Midbrain (tissue), 1 donor: ENCODE data around the gene GMEB2.

Source experiments
- DNase-seq: peaks from one replicate; lab custom pipeline; 2025; lab: John Stamatoyannopoulos, UW

GMEB2 gene

GRCh38 chr20:63545814-63546213 is 81.1 kb downstream of the GMEB2 start:
- no peak for DNase-seq

GRCh38 chr20:63544958-63545516 is 81.9 kb downstream of the GMEB2 start:
- no peak for DNase-seq

DNA sequence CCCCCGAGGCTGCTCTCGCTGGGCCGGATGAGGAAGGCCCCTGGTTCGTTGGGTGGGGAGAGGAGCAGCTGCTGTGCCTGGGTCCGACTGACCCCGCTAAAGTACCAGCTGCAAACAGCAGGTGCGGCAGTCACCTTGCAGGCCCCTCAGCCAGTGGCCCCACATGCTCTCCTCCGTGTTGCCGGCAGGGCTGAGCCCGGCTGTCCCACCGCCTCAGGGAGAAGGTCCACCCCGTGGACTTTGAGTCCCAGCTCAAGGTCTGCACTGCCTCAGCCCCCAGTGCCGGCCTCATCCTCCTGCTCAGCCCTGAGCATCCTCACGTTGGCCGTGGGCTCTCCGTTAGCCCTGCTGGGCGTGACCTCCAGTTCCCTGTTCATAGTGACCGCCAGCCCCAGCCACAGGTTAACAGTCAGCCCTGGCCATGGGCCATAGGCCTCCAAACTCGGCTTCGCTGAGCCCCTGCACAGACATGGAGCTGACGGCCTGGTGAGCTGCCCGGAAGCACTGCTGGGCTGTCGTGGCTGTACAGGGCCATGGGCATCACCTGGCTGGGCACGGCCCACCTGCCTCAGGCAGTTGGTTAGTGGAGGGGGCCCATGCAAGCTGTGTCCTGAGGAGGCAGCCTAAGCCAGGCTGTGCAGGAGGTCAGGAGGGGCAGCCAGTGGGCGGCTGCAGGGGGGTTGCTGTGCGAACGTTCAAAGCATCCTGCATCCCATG is 82.5 kb downstream of the GMEB2 start:
- no peak for DNase-seq

GRCh38 chr20:63543733-63544132 is 83.2 kb downstream of the GMEB2 start:
- no peak for DNase-seq

- DNase-seq, result no peak
Measured at GRCh38 chr20:63543131-63543530, 83.8 kb downstream of the GMEB2 start.

DNA sequence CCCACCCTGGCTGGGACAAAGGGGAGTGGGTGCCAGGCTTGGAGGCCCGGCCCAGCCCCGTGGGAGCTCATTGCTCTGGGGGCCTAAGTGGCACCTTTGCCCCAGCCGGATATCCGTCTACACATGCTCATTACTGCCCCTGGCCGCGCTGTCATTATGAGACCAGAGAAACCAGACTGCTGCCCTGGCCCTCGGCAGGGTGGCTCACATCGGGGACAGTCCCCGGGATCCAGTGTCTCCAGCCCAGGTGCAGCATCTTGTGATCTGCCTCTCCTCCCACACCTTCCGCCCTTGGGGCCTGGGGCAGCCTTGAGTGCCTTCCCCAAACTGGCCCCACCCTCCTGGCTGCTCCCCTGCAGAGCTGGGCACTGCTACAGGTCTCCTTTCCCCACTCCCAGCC is 84.2 kb downstream of the GMEB2 start:
- no peak for DNase-seq

DNA sequence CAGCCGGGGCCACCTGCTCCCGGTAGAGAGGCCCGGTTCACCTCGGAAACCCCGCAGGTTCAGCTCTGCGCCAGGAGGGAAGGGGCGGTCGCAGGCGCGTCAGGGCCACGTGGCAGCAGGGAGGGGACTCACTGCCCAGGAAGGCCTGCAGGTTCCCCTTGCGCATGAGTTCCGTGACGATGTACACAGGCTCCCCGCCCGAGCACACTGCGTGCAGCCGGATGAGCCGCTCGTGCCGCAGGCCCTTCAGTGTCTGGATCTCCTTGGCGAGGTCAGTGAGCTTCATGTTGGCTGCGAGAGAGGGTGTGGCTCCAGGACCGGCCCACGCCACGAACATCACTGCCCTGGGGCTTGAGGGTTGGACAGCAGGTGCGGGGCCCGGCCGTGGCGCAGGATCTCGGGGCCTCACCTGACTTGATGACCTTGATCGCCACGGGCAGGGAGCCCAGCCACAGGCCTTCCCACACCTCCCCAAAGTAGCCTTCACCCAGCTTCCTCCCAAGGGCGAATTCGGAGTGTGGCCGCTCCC is 84.8 kb downstream of the GMEB2 start:
- no peak for DNase-seq

DNA sequence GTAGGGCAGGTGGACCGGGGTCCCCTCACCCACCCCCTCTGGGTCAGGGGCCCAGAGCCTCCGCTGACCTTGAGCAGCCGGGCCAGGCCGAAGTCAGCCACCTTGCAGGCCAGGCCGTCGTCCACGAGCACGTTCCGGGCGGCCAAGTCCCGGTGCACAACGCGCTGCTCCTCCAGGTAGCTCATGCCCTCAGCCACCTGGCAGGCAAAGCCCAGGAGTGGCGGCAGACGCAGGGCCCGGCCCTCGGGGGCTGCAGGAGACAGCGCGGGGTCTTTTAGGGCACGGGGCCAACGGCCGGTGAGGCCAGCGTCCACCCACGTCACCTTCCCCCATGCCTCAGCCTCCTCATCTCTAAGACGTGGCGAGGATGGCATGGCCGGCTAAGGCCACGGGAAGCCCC is 85.5 kb downstream of the GMEB2 start:
- DNase-seq, result no peak

DNA sequence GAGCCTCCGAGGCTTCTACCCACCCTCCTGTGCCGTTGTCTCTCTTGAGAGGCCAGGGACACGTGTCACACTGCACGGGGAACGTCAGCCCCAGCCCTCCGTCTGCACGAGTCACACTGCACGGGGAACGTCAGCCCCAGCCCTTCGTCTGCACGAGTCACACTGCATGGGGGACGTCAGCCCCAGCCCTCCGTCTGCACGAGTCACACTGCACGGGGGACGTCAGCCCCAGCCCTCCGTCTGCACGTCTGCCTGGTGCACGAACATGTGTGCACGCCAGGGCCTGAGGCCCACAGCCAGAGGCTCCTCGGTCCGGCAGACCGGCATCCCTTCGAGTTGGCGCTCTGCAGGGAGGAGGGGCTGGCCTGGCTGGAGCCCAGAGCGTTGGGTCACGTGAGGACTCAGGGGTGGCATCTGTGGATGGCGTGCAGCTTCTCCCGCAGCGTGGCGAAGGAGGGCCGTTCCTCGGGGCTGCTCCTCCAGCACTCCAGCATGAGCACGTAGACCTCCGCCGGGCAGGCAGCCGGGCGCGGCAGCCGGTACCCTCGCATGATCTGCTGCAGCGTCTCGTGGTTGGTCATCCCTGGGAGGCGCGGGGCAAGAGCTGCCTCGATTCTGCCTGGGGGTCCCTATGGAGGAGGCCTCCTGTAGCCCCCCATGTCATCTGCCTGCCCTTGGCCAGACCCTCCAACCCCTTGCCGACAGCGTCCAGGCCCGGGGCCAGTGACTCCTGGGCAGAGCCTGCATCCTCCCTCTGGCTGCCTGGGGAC is 86.3 kb downstream of the GMEB2 start:
- peak; percentile 22 for DNase-seq

DNA sequence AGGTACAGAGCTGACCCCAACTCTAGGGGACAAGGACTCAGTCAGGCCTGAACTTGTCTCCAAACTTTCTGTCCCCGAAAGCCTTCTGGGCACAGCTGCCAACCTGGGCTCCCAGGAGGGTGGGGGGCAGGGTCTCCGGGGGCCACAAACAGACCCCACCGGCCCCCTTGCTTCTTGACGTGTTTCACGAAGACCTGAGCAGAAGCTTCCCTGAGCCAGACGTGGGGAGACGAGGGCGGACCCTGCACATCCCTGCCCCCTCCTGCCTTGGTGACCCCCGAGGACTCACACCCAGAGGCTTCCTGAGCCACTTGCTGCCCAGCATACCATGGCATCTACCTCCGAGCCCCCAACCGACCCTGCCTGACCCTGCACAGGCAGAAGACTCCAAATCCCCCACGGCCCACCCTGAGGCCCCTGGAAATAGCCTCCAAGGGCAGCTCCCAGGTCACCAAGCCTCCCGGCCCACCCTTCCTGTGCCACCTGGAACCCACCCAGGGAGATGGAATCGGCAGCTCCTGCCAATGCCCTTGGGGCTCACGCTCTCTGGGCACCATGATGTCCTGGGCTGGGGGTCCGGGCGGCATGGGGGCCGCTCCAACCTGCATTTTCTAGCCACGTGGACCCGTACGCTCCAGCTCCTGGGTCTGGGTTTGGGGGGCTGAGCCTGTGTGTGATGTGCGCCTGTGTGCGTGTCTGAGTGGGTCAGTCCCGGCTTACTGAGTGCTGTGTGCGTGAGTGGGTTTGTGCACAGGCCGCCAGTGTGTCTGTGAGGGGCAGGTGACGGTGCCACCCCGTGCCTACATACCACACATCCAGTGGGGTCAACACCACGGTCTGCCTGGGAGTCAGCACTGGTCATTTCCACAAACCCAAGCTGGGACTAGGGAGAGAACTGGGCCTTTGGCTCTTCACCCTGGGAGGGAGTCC is 87.2 kb downstream of the GMEB2 start:
- no peak for DNase-seq

DNA sequence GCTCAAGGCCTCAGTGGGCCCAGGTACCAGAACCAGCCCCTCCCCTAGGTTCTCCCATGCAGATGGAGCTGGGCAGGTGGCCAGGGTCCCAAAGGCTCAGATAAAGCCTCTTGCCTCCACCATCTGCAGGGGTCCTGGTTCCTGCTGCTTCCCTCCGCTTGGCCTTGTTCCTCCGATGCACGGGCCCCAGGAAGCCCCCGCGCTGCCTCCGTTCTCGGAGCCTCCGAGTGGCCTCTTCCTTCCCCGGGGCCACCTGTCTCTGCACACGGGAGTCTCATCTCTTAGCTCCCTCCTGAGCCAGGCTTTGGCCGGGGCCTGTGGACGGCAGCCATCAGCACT is 87.8 kb downstream of the GMEB2 start:
- DNase-seq, result no peak

DNA sequence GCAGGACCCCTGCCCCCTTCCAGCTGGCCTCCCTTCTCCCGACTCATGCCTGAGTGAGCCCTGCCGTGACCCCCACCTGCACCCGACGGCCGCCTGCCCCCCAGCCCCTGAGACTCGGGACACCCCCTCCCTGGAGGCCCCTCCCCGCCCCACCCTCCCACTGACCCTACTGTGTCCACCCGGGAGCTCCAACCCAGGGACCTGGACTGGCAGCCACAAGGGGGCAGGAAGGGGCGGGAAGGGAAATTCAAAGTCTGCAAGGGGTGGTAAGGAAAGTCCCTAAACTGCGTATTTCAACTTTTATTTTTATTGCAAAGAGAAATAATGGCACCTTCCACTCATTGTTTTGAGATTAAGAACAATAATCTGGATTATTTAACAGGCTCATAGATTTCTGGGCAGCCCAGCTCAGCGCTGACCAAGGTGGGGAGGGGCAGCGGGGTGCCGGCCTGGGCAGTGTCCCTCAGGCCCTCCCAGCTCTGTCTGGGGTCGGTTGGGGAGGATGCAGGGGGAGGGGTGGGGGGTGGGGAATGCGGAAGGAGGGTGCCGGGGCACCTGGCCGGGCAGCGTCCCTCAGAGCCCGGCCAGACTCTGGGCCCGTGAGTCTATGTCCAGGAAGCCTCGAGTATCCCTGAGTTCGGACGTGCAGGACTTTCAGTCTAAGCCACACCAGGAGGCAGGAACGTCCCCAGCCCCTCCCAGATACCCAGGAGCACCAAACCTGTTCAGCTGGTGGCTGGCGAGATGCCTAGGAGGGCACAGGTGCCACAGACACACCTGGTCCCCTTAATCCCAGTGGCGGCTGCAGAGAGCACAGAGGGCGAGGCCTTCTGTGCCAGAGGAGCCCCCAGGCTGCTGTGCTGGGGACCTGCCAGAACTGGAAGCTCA is 88.5 kb downstream of the GMEB2 start:
- DNase-seq, result no peak
